Activated naive CD4-positive, alpha-beta T cell treated with anti-CD3 and anti-CD28 coated beads for 36 hours (primary cell): ENCODE results near the gene ARHGAP15. TPM values are rescaled to one million over a fixed set of nuclear protein-coding genes. Genes with fewer than 3 reads are reported as not detected.

Experiments used
- CTCF ChIA-PET: fragments of 350-600 bp; sonication (Branson Sonifier 250); formaldehyde crosslinking; loops from one replicate; lab custom pipeline; 2021; ENCODE audit warnings: antibody characterized with exemption; lab: Charles Lee
- DNase-seq: peaks from one replicate; pipeline ENCODE4 v3.0.0-alpha.2; 2020
- H3K27ac Mint-ChIP-seq: one replicate; pipeline ENCODE4 v1.8.0; 2021; ENCODE audit warnings: mild to moderate bottlenecking, mixed read lengths
- H3K27me3 Mint-ChIP-seq: one replicate; pipeline ENCODE4 v1.8.0; 2021; ENCODE audit warnings: low read depth, mixed read lengths
- H3K36me3 Mint-ChIP-seq: one replicate; pipeline ENCODE4 v1.8.0; 2021; ENCODE audit warnings: low read depth, mixed read lengths
- H3K4me1 Mint-ChIP-seq: one replicate; pipeline ENCODE4 v1.8.0; 2021; ENCODE audit warnings: low read depth, mixed read lengths
- H3K4me3 Mint-ChIP-seq: one replicate; pipeline ENCODE4 v1.8.0; 2021; ENCODE audit warnings: mild to moderate bottlenecking, moderate library complexity, mixed read lengths
- H3K9me3 Mint-ChIP-seq: one replicate; pipeline ENCODE4 v1.8.0; 2021; ENCODE audit warnings: mixed read lengths
- intact Hi-C: fragments of 100-400 bp; cut with micrococcal nuclease; formaldehyde crosslinking; loops from one replicate; pipeline ENCODE4 v1.15.1; 2023
- total RNA-seq, 2 experiments: library from RNA; stranded (reverse); gene quantifications; one replicate each; pipeline ENCODE4 v1.2.3, GENCODE V29; 2021

ARHGAP15 gene
- total RNA-seq, 2 experiments from 2014 or later = 85.7 to 90.1 TPM

DNA sequence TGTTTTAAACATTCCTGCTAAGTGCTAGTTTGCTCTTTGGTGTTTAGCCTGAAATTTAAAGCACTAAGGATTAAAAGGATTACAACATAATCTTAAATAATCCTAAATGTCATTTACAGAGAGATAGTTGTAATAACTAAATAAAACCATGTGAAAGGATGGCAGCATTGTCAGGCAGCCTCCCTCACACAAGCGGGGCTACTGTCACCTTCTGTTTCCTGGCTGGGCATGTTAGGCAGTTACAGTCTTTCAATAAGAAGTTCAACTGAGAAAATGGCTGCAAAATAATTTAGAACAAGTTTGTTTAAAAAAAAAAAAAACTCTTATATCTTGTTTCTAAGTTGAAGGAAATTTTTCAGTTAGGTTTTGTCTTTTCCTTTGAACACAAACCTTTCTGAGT, 124.9 kb downstream of the ARHGAP15 start:
- Mint-ChIP-seq H3K4me3 (peak overlapping the region; percentile 12), H3K9me3 (no peaks in the 10 kb centered on the region), H3K36me3 (peaks cover 7% of the 10 kb centered on the region), H3K27me3 (no peaks in the 10 kb centered on the region), H3K27ac (peak overlapping the region; percentile 83), H3K4me1 (peaks cover 73% of the 10 kb centered on the region)
- peak; percentile 50 for DNase-seq
- intact Hi-C loops = loop anchor here (10.0 kb wide), 1 partner anchor 1321 kb away; no protein-coding TSS in a partner anchor
- CTCF ChIA-PET = interaction anchor here (0.6 kb wide), 1 partner anchor 143 kb away, joined by 3 read pairs; no protein-coding TSS in a partner anchor

DNA sequence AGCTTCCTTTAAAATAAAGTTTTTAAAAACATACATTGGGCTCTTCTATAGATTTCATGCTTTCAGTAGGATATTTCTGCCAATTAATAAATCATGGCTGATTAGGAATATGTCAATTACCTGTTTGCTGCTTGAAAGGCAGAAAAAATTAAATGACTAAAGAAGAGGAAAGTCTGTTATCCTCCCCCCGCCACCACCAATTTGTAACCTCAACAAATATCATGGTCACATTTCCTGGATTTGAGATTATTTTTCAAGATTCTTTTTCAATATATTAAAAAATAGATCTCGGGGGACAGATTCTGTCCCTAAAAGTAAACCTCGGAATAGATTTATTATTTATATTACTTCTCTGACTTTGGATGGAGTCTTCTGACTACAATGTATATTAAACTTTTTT, 125.9 kb downstream of the ARHGAP15 start:
- no peak for DNase-seq
- Mint-ChIP-seq H3K4me1 (peaks cover 79% of the 10 kb centered on the region), H3K27ac (peak overlapping the region; percentile 98), H3K9me3 (no peaks in the 10 kb centered on the region), H3K36me3 (peaks cover 7% of the 10 kb centered on the region), H3K27me3 (no peaks in the 10 kb centered on the region), H3K4me3 (peak overlapping the region; percentile 34)
- intact Hi-C loops = loop anchor here (5.0 to 10.0 kb wide), 4 partner anchors 927 to 1320 kb away; a partner anchor contains a TSS
- CTCF ChIA-PET = interaction anchor here (0.7 to 7.9 kb wide), 5 partner anchors 54 to 143 kb away, joined by 3 to 128 read pairs (median 3); no protein-coding TSS in a partner anchor

DNA sequence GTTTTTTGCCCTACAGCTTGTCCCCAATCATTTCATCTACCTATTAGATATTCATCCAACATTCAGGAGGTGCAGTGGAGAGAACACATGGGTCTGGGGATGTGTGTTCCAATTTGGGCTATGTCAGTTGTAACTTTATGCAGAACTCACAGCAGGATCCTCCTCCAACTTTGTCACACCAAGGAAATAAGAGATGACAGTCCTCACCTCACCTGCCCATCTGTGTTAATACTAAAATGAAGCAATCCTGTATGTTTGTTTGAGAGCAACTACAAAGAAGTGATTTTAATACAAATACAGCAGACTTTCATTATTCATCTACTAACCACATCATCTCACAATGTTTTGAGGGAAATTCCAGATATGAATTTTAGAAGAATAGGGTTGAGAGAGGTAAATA, 126.7 kb downstream of the ARHGAP15 start:
- CTCF ChIA-PET = interaction anchor here (0.7 to 7.9 kb wide), 6 partner anchors 30 to 144 kb away, joined by 3 to 128 read pairs (median 16); no protein-coding TSS in a partner anchor
- H3K36me3 Mint-ChIP-seq = peaks cover under 1% of the 10 kb centered on the region
- H3K27me3 Mint-ChIP-seq = no peaks in the 10 kb centered on the region
- H3K4me1 Mint-ChIP-seq = peaks cover 75% of the 10 kb centered on the region
- H3K9me3 Mint-ChIP-seq = no peaks in the 10 kb centered on the region
- DNase-seq = peak; percentile 40
- intact Hi-C loops = loop anchor here (1.0 to 10.0 kb wide), 7 partner anchors 30 to 1319 kb away; partner anchors contain the start of gene ARHGAP15
- peak overlapping the region; percentile 79 for H3K4me3 Mint-ChIP-seq
- peak overlapping the region; percentile 98 for H3K27ac Mint-ChIP-seq

DNA sequence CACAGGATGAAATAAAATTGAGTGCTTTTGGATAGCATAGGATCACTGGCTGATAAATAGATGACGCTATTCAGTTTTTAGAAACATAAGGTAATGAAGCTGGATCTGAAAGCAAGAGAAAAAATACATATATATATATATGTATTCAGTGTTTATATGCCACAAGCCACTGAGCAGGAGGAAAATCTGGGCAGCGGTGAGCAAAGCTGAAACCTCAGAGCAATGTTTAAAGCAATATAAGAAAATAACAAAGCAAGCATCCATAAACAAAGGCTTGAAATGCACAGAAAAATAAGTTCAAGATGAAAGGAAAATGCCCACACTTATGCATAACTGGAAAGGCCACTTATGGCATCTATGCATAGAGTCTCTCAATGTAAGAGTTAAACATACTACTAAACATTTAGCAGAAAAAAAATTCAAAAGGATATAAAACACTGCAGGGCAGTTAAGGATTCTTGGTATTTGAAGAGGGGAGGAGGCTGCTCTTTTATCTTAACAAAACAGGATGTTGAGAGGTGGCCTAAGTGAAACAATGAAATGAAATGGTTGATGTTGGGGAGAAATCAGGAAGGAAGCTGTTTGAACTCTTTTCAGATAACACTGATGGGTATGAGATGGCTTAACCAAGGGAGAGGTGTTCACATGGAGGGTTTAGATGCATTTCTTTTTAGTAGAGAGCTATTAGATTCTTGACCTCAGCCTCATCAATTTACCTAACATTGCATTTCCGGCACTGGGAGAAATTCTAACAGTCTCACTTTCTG, 129.1 kb downstream of the ARHGAP15 start:
- H3K36me3 Mint-ChIP-seq = peaks cover 3% of the 10 kb centered on the region
- no peak for DNase-seq
- H3K4me1 Mint-ChIP-seq = peaks cover 76% of the 10 kb centered on the region
- no peaks in the 10 kb centered on the region for H3K27me3 Mint-ChIP-seq
- H3K9me3 Mint-ChIP-seq = no peaks in the 10 kb centered on the region
- intact Hi-C loops = loop anchor here (5.0 to 10.0 kb wide), 4 partner anchors 924 to 1316 kb away; a partner anchor contains a TSS
- H3K4me3 Mint-ChIP-seq = peak overlapping the region; percentile 61
- CTCF ChIA-PET = interaction anchor here (0.6 to 7.9 kb wide), 43 partner anchors 11 to 1012 kb away, joined by 3 to 128 read pairs (median 5); partner anchors contain the start of gene ARHGAP15
- peak overlapping the region; percentile 90 for H3K27ac Mint-ChIP-seq

DNA sequence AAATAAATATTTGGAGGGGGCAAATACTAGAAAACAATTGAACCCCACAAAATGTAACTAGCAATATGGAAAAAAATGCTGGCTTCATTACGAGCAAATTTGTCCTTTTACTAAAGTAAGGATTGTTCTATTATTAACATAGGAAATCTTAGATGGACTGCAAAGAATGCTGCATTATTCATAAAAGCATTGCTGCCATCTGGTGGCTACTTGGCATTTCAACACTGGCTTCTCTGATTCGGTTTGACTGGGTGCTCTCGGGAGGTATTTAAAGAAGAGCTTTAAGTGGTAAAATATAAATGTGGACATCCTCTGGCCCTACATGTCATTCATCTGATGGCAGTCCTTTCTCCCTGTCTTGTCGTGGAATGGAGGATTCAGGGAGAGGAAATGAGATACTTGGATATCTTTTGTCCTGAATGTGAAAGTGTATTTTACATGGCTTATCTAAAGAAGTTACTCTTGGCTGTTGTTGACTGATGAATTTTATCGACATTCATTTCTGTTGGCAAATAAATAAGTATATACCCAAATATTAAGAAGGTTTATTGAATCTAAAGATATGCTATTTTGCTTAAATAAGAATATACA, 130.2 kb downstream of the ARHGAP15 start:
- Mint-ChIP-seq H3K27me3 (no peaks in the 10 kb centered on the region), H3K36me3 (peaks cover 5% of the 10 kb centered on the region), H3K4me1 (peaks cover 73% of the 10 kb centered on the region)

DNA sequence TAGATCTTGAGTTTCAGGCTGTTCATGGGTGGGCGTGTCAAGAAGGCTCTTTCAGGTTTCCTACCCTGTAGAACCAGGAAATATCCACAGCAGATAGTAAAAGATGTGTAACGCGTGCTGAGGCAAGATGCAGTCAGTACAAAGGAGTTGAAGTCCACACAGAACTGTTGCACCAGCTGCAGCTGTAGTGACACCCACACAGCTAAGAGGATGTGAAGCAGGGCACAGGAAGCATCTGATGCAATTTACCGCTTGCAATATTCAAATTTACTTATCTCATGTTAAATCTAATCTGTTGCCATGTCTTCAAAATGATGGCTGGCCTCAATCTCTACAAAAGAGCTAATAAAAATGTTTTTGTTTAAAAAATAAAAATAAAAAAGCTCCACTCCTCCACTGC, 132.8 kb downstream of the ARHGAP15 start:
- H3K36me3 Mint-ChIP-seq = peaks cover 10% of the 10 kb centered on the region
- peaks cover 3% of the 10 kb centered on the region for H3K9me3 Mint-ChIP-seq
- DNase-seq = peak; percentile 77
- no peaks in the 10 kb centered on the region for H3K27me3 Mint-ChIP-seq
- intact Hi-C loops = loop anchor here (1.0 to 5.0 kb wide), 7 partner anchors 18 to 1255 kb away; partner anchors contain the start of gene ARHGAP15
- H3K4me3 Mint-ChIP-seq = peak overlapping the region; percentile 65
- CTCF ChIA-PET = interaction anchor here (0.6 to 7.9 kb wide), 12 partner anchors 10 to 267 kb away, joined by 3 to 128 read pairs (median 4); no protein-coding TSS in a partner anchor
- H3K27ac Mint-ChIP-seq = peak overlapping the region; percentile 97
- H3K4me1 Mint-ChIP-seq = peaks cover 67% of the 10 kb centered on the region

More for the DNA sequence above, 130.2 kb downstream of the ARHGAP15 start:
- Mint-ChIP-seq H3K9me3 (no peaks in the 10 kb centered on the region), H3K4me3 (peak overlapping the region; percentile 59), H3K27ac (peak overlapping the region; percentile 90)
- CTCF ChIA-PET = interaction anchor here (0.6 to 7.9 kb wide), 40 partner anchors 12 to 884 kb away, joined by 3 to 128 read pairs (median 5); partner anchors contain the start of gene ARHGAP15
- DNase-seq = peak; percentile 89
- intact Hi-C loops = loop anchor here (1.0 to 10.0 kb wide), 10 partner anchors 37 to 1315 kb away; a partner anchor contains a TSS

DNA sequence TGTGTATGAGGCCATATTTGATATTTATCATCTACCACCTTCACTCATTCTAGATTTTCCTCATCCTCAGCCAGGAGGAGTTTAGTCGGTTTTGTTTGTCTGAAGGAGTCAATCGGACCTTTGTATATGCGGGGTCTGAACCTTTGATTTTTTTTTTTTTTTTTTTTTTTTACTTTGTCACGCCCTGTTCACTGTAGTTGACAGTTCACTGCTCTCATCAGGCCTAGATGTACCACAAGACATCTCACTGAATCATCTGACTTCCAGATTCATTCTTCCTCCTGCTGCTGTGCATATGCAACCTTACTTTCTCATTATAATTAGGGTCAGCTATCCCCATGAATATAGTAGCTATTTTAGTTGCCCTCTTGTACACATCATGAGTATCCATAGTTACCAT, 133.2 kb downstream of the ARHGAP15 start:
- CTCF ChIA-PET = interaction anchor here (0.6 to 7.9 kb wide), 9 partner anchors 10 to 267 kb away, joined by 3 to 128 read pairs (median 4); no protein-coding TSS in a partner anchor
- peaks cover 3% of the 10 kb centered on the region for H3K9me3 Mint-ChIP-seq
- peak overlapping the region; percentile 97 for H3K27ac Mint-ChIP-seq
- H3K27me3 Mint-ChIP-seq = no peaks in the 10 kb centered on the region
- intact Hi-C loops = loop anchor here (1.0 to 5.0 kb wide), 7 partner anchors 18 to 1255 kb away; partner anchors contain the start of gene ARHGAP15
- DNase-seq = no peak
- peak overlapping the region; percentile 34 for H3K4me3 Mint-ChIP-seq
- peaks cover 67% of the 10 kb centered on the region for H3K4me1 Mint-ChIP-seq
- peaks cover 13% of the 10 kb centered on the region for H3K36me3 Mint-ChIP-seq

DNA sequence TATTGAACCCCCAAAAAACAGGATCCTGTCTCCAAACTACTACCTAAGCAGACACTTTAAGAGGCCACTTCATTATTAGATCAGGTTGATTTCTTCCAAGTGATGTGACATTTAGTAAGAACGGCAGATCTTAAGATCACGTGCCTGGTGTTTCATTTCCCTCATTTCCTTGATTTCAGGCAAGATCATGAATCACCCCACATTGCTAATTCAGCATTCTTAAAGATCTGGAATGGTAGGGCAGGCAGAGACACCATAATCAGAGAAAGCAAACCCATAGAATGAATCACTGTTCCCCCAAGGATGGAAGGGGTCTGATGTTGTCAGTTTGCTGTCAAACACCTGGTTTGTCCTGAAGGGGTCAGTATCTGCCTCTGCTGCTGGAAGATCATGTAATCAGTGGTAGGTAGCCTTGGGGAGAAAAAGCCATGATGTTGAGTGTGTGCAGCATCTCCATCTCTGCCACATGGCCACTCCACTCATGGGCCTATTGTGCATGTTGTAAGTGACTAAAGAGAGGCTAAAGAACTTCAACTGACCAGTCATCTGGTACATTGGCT, 133.9 kb downstream of the ARHGAP15 start:
- intact Hi-C loops = loop anchor here (1.0 to 5.0 kb wide), 5 partner anchors 8 to 1254 kb away; no protein-coding TSS in a partner anchor
- Mint-ChIP-seq H3K4me3 (no peak overlapping the region), H3K36me3 (peaks cover 13% of the 10 kb centered on the region), H3K4me1 (peaks cover 65% of the 10 kb centered on the region), H3K9me3 (peaks cover 3% of the 10 kb centered on the region), H3K27me3 (no peaks in the 10 kb centered on the region), H3K27ac (peak overlapping the region; percentile 97)
- CTCF ChIA-PET = interaction anchor here (1.8 to 7.9 kb wide), 4 partner anchors 21 to 229 kb away, joined by 4 to 128 read pairs (median 22); no protein-coding TSS in a partner anchor
- DNase-seq = peak; percentile 62

DNA sequence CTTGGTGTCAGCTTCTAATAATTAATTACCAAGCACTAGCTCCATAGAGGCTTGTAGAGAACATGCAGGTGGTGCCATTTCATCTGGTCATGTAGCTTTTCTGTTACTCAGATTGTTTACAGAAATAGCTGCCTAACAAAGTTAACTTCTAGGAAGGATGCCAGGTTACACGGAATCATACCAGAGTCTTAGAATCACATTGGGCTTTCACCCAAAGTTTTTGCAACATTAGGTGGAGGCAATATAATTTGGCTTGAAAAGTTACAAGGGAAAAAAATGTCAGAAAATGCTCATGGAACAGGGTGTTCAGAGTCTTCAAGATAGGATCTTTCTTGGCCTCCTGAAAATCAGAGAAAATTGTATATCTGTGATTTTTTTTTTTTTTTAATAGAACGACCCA, 135.6 kb downstream of the ARHGAP15 start:
- CTCF ChIA-PET = interaction anchor here (0.6 to 3.4 kb wide), 7 partner anchors 9 to 103 kb away, joined by 3 to 15 read pairs (median 4); no protein-coding TSS in a partner anchor
- DNase-seq = no peak
- Mint-ChIP-seq H3K27ac (no peak overlapping the region), H3K4me1 (peaks cover 59% of the 10 kb centered on the region), H3K27me3 (no peaks in the 10 kb centered on the region), H3K4me3 (no peak overlapping the region), H3K9me3 (peaks cover 3% of the 10 kb centered on the region), H3K36me3 (peaks cover 13% of the 10 kb centered on the region)
- intact Hi-C loops = loop anchor here (5.0 kb wide), 2 partner anchors 132 to 1252 kb away; no protein-coding TSS in a partner anchor

DNA sequence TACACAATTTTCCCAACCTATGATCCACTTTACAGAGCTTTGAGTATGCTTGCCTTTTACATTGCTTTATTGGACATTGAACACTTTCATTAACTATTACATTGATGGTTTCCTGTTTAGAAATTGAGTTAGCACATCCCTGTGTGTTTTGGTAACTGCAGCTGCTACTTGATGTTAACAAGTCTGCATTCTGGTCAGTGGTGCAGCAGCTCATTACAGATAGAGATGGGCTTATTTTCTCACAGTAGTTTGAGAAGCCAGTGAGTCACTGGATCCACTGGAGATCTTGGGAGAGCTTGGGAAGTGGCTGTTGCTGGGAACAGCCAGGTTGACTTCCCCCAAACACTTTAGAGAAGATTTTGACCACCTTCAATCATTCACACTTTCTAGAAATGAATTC, 150.5 kb downstream of the ARHGAP15 start:
- Mint-ChIP-seq H3K4me1 (peaks cover 67% of the 10 kb centered on the region), H3K9me3 (no peaks in the 10 kb centered on the region), H3K27me3 (no peaks in the 10 kb centered on the region), H3K4me3 (no peak overlapping the region), H3K27ac (peak overlapping the region; percentile 77), H3K36me3 (peaks cover 13% of the 10 kb centered on the region)
- CTCF ChIA-PET = interaction anchor here (0.7 to 2.4 kb wide), 8 partner anchors 9 to 245 kb away, joined by 3 to 8 read pairs (median 3); no protein-coding TSS in a partner anchor
- no peak for DNase-seq
- intact Hi-C loops = loop anchor here (1.0 kb wide), 1 partner anchor 17 kb away; no protein-coding TSS in a partner anchor
